A549 (cell line): ENCODE results near the gene APLP2.

Experiments used
- FOSL2 ChIP-seq, 2 experiments: fragments of 450-650 bp in 1 of 2; fragments of >200 bp in 1 of 2; sonication (Bioruptor Twin) in 1 of 2; formaldehyde crosslinking; IDR thresholded peaks; 2 replicates each; pipeline versions ENCODE4 v1.5.0 to v1.6.1; 2016 to 2020; ENCODE audit warnings: mild to moderate bottlenecking in 1 of 2, moderate library complexity in 1 of 2
- MYC ChIP-seq: IDR thresholded peaks from 2 replicates; pipeline ENCODE4 v1.6.1; 2012; ENCODE audit warnings: mild to moderate bottlenecking, inconsistent platforms, low read length, improper control_type of control experiment, borderline replicate concordance
- NFE2L2 ChIP-seq: fragments of 150-350 bp; conservative IDR thresholded peaks from 2 replicates; pipeline ENCODE4 v1.6.1; 2014; ENCODE audit warnings: low read length
- PHF8 ChIP-seq: fragments of 200-600 bp; sonication (generic); IDR thresholded peaks from 2 replicates; pipeline ENCODE4 v1.6.1; 2016; ENCODE audit warnings: low read depth, mild to moderate bottlenecking, antibody characterized with exemption, moderate library complexity, borderline replicate concordance
- POLR2A ChIP-seq: IDR thresholded peaks from 2 replicates; pipeline ENCODE4 v1.6.1; 2012; ENCODE audit warnings: mild to moderate bottlenecking, low read length
- TF ChIP-seq, protein P1 (sequence below): fragments of >200 bp; sonication (Bioruptor Twin); formaldehyde crosslinking; IDR thresholded peaks from 3 replicates; pipeline ENCODE4 v1.5.1; 2016
- TF ChIP-seq, protein P2 (sequence below): fragments of 450-650 bp; IDR thresholded peaks from 2 replicates; pipeline ENCODE4 v1.6.1; 2014; ENCODE audit warnings: antibody characterized with exemption
- TF ChIP-seq, protein P3 (sequence below): fragments of 250-450 bp; sonication (Bioruptor Pico); IDR thresholded peaks from 2 replicates; pipeline ENCODE4 v1.5.0; 2021; ENCODE audit warnings: mild to moderate bottlenecking, moderate library complexity, borderline replicate concordance
- TF ChIP-seq, protein P4 (sequence below): fragments of 200-600 bp; sonication (generic); IDR thresholded peaks from 2 replicates; pipeline ENCODE4 v1.6.1; 2016; ENCODE audit warnings: antibody characterized with exemption, mild to moderate bottlenecking, moderate library complexity

DNA sequence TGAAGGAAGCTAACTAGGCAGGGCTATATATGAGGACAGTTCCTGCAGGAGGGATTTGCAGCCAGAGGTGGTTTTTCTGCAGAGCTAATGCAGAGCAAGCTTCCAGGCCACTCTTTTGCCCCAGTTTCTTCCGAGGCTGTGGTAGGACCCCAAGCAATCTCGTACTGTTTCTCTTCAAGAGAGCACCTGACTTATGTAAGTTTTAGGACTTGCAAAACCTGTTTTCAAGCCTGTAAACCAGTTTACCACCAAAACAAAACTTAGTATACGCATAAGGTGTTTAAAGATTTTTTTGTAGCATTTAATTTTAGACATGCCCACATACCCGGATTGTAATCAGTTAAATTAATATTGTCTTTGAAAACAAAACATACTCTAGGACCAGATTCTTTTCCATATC is 7.7 kb upstream of the APLP2 start:
- TF ChIP-seq, protein P1, sequence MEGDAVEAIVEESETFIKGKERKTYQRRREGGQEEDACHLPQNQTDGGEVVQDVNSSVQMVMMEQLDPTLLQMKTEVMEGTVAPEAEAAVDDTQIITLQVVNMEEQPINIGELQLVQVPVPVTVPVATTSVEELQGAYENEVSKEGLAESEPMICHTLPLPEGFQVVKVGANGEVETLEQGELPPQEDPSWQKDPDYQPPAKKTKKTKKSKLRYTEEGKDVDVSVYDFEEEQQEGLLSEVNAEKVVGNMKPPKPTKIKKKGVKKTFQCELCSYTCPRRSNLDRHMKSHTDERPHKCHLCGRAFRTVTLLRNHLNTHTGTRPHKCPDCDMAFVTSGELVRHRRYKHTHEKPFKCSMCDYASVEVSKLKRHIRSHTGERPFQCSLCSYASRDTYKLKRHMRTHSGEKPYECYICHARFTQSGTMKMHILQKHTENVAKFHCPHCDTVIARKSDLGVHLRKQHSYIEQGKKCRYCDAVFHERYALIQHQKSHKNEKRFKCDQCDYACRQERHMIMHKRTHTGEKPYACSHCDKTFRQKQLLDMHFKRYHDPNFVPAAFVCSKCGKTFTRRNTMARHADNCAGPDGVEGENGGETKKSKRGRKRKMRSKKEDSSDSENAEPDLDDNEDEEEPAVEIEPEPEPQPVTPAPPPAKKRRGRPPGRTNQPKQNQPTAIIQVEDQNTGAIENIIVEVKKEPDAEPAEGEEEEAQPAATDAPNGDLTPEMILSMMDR = no peak
- TF ChIP-seq, protein P2, sequence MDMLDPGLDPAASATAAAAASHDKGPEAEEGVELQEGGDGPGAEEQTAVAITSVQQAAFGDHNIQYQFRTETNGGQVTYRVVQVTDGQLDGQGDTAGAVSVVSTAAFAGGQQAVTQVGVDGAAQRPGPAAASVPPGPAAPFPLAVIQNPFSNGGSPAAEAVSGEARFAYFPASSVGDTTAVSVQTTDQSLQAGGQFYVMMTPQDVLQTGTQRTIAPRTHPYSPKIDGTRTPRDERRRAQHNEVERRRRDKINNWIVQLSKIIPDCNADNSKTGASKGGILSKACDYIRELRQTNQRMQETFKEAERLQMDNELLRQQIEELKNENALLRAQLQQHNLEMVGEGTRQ = no peak
- TF ChIP-seq POLR2A = no peak
- no peak for TF ChIP-seq FOSL2 (IDR thresholded peaks at IDR 0.05)
- no peak for TF ChIP-seq FOSL2 (CRISPR knock-in tag; IDR thresholded peaks at IDR 0.05)
- TF ChIP-seq NFE2L2 = no peak
- no peak for TF ChIP-seq MYC
- TF ChIP-seq PHF8 = no peak
- TF ChIP-seq, protein P3, sequence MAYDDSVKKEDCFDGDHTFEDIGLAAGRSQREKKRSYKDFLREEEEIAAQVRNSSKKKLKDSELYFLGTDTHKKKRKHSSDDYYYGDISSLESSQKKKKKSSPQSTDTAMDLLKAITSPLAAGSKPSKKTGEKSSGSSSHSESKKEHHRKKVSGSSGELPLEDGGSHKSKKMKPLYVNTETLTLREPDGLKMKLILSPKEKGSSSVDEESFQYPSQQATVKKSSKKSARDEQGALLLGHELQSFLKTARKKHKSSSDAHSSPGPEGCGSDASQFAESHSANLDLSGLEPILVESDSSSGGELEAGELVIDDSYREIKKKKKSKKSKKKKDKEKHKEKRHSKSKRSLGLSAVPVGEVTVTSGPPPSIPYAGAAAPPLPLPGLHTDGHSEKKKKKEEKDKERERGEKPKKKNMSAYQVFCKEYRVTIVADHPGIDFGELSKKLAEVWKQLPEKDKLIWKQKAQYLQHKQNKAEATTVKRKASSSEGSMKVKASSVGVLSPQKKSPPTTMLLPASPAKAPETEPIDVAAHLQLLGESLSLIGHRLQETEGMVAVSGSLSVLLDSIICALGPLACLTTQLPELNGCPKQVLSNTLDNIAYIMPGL = no peak
- TF ChIP-seq, protein P4, sequence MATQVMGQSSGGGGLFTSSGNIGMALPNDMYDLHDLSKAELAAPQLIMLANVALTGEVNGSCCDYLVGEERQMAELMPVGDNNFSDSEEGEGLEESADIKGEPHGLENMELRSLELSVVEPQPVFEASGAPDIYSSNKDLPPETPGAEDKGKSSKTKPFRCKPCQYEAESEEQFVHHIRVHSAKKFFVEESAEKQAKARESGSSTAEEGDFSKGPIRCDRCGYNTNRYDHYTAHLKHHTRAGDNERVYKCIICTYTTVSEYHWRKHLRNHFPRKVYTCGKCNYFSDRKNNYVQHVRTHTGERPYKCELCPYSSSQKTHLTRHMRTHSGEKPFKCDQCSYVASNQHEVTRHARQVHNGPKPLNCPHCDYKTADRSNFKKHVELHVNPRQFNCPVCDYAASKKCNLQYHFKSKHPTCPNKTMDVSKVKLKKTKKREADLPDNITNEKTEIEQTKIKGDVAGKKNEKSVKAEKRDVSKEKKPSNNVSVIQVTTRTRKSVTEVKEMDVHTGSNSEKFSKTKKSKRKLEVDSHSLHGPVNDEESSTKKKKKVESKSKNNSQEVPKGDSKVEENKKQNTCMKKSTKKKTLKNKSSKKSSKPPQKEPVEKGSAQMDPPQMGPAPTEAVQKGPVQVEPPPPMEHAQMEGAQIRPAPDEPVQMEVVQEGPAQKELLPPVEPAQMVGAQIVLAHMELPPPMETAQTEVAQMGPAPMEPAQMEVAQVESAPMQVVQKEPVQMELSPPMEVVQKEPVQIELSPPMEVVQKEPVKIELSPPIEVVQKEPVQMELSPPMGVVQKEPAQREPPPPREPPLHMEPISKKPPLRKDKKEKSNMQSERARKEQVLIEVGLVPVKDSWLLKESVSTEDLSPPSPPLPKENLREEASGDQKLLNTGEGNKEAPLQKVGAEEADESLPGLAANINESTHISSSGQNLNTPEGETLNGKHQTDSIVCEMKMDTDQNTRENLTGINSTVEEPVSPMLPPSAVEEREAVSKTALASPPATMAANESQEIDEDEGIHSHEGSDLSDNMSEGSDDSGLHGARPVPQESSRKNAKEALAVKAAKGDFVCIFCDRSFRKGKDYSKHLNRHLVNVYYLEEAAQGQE = no peak
